ENCODE measurements around the gene SGMS1.
"Not testable (repeated sequence)": the region's sequence is repeated elsewhere in the genome, so short reads cannot be mapped to it uniquely, and the experiment has no call there.

The SGMS1 gene

GRCh38 chr10:50508315-50509051, 115.3 kb downstream of the SGMS1 start:
- no peak for DNase-seq (ENCODE audit: low read depth)

- DNase-seq (ENCODE audit: low read depth), result no peak
Measured at GRCh38 chr10:50506861-50507573, 116.7 kb downstream of the SGMS1 start.

GRCh38 chr10:50504389-50504788, 119.4 kb downstream of the SGMS1 start:
- DNase-seq (ENCODE audit: low read depth), result no peak

- no peak for DNase-seq (ENCODE audit: low read depth)
Measured at GRCh38 chr10:50503661-50504320, 120.0 kb downstream of the SGMS1 start.

GRCh38 chr10:50503156-50503555, 120.6 kb downstream of the SGMS1 start:
- not testable (repeated sequence) for DNase-seq (ENCODE audit: low read depth)

- no peak for DNase-seq (ENCODE audit: low read depth)
Measured at GRCh38 chr10:50501924-50502452, 121.8 kb downstream of the SGMS1 start.

- DNase-seq (ENCODE audit: low read depth), result no peak
Measured at GRCh38 chr10:50501478-50501877, 122.3 kb downstream of the SGMS1 start.

GRCh38 chr10:50498465-50498864, 125.3 kb downstream of the SGMS1 start:
- DNase-seq (ENCODE audit: low read depth), result no peak

GRCh38 chr10:50497758-50498157, 126.0 kb downstream of the SGMS1 start:
- no peak for DNase-seq (ENCODE audit: low read depth)

GRCh38 chr10:50496228-50496627, 127.5 kb downstream of the SGMS1 start:
- no peak for DNase-seq (ENCODE audit: low read depth)

GRCh38 chr10:50490241-50490640, 133.5 kb downstream of the SGMS1 start:
- DNase-seq (ENCODE audit: low read depth), result no peak

GRCh38 chr10:50484550-50484949, 139.2 kb downstream of the SGMS1 start:
- DNase-seq (ENCODE audit: low read depth), result not testable (repeated sequence)

GRCh38 chr10:50480054-50481007, 143.4 kb downstream of the SGMS1 start:
- DNase-seq (ENCODE audit: low read depth), result no peak

- no peak for DNase-seq (ENCODE audit: low read depth)
Measured at GRCh38 chr10:50477287-50478203, 146.2 kb downstream of the SGMS1 start.

- DNase-seq (ENCODE audit: low read depth), result no peak
Measured at GRCh38 chr10:50473756-50474155, 150.0 kb downstream of the SGMS1 start.

- no peak for DNase-seq (ENCODE audit: low read depth)
Measured at GRCh38 chr10:50472914-50473313, 150.8 kb downstream of the SGMS1 start.

GRCh38 chr10:50471583-50471975, 152.2 kb downstream of the SGMS1 start:
- DNase-seq (ENCODE audit: low read depth), result no peak

GRCh38 chr10:50470798-50471582, 152.8 kb downstream of the SGMS1 start:
- no peak for DNase-seq (ENCODE audit: low read depth)

- DNase-seq (ENCODE audit: low read depth), result no peak
Measured at GRCh38 chr10:50470345-50470744, 153.4 kb downstream of the SGMS1 start.

- DNase-seq (ENCODE audit: low read depth), result no peak
Measured at GRCh38 chr10:50469778-50470193, 154.0 kb downstream of the SGMS1 start.

Measured in stimulated activated CD8-positive, alpha-beta memory T cell treated with anti-CD3 and anti-CD28 coated beads, Interleukin-4, amount 100 ng/mL, for 24 hours (primary cell).